GM12892 (cell line): Measurements from ENCODE around the gene DAPK2.

ENCODE experiments used
- POLR2A ChIP-seq: IDR thresholded peaks from 2 replicates; pipeline ENCODE4 v1.6.1; 2011; ENCODE audit warnings: low read depth, low read length, control low read depth
- POLR2AphosphoS5 ChIP-seq: IDR thresholded peaks from 2 replicates; pipeline ENCODE4 v1.6.1; 2011; ENCODE audit warnings: low read depth, low read length, control low read depth

- TF ChIP-seq POLR2A: no peak
- no peak for TF ChIP-seq POLR2AphosphoS5
Observed at GRCh38 chr15:63948971-63949370, 97.3 kb downstream of the DAPK2 start.
